Suppressor macrophage treated with lipopolysaccharide for 1 hour (primary cell): ENCODE measurements around the gene ZNF331.
"Not testable (repeated sequence)": the region's sequence is repeated elsewhere in the genome, so short reads cannot be mapped to it uniquely, and the experiment has no call there.

Experiments
- DNase-seq, 3 donors: peaks; one replicate each; pipeline ENCODE4 v3.0.0-alpha.2; 2020 to 2022

Gene ZNF331

DNA sequence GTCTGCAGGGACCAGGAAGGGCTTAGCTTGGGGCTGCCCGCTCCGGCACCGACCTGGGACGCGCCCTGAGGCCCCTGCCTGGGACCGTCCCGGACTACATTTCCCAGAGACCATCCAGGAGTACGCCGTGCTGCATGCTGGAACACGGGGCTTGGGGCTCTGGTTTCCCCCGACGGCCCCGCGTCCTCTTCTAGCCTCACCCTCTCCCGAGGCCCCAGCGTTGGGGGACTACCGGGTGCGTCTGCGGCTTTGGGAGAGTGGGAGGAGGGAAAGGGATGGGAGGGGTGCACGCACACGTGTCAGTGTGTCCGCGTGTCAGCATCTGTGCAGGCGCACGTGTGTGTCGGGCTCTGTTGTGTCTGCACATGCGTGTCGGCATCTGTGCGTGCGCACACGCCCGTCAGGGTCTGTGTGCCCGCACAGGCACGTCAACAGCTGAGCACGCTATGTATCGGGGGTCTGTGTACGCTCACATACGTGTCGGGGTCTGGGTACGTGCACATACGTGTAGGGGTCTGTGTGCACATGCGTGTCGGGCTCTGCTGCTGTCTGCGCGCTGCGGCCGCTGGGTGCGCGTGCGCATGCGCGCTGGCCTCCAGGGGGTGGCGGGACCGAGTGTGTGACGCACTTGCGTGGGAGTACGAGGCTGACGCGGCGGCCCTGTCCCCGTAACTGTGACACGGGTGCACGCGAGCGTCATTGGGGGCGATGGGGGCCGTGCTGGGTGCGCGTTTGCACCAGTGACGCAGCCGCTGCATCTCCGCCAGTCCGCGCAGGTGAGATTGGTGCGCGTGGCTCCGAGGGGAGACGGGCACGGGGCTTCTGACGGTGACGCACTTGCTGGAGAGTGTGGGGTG lies at the start of gene ZNF331:
ZNF331 (plus strand) TSS at position 625 of the 857 bp plus-strand sequence. CDS start 31,232 bp downstream, outside the sequence.
- peak; percentile 89 to 93 (median 92) for DNase-seq

DNA sequence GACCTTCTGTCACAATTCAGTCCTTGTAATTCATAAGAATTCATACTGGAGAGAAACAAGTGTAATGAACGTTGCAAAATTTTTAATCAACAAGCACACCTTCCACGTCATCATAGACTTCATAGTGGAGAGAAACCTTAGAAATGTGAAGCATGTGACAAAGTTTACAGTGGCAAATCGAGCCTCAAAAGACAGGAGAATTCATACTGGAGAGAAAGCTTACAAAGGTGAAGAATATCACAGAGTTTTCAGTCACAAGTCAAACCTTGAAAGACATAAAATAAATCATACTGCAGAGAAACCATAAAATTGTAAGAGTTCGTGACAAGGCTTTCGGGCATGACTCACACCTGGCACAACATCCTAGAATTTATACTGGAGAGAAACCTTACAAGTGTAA lies 45.8 kb upstream of the ZNF331 start:
- DNase-seq, result no peak

DNA sequence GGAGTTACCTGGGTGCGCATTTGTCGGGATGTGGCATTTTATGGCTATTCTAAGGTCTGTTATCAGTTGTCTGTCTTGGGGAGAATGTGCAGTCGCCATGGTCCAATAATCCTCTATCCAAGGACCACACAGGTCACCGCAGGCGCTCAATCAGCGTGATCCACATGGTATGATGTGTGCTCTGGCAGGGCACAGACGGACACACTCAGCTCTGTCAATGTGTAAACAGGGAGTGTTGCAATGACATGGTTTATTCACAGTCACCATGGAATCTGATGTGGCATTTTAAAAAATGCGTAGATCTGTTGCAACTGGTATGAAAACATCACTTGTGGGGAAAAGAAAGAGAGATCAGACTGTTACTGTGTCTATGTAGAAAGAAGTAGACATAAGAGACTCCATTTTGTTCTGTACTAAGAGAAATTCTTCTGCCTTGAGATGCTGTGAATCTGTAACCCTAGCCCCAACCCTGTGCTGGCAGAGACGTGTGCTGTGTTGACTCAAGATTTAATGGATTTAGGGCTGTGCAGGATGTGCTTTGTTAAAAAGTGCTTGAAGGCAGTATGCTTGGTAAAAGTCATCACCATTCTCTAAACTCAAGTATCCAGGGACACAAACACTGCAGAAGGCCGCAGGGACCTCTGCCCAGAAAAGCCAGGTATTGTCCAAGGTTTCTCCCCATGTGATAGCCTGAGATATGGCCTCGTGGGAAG lies 40.5 kb upstream of the ZNF331 start:
- not testable (repeated sequence) for DNase-seq

DNA sequence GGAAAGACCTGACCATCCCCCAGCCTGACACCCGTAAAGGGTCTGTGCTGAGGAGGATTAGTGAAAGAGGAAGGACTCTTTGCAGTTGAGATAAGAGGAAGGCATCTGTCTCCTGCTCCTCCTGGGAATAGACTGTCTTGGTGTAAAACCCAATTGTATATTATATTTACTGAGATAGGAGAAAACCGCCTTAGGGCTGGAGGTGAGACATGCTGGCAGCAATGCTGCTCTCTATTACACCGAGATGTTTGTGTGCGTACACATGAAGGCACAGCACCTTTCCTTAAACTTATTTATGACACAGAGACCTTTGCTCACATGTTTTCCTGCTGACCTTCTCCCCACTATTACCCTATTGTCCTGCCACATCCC lies 39.9 kb upstream of the ZNF331 start:
- DNase-seq, result not testable (repeated sequence)

DNA sequence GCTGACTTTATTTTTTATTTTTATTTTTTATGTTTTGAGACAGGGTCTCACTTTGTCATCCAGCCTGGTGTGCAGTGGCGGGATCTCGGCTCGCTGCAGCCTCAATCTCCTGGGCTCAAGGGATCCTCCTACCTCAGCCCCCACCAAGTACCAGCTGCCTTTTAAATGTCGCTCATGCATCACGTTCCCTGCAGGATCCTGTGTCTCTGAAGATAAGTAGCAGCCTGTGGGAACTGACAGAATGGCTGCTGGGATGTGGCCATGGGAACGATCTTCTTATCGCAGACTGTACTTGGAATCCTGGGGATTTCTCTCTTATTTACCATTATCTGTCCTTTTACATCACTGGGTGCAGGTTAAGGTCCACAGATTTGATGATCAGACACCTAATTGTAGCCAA lies 34.8 kb upstream of the ZNF331 start:
- not testable (repeated sequence) for DNase-seq

DNA sequence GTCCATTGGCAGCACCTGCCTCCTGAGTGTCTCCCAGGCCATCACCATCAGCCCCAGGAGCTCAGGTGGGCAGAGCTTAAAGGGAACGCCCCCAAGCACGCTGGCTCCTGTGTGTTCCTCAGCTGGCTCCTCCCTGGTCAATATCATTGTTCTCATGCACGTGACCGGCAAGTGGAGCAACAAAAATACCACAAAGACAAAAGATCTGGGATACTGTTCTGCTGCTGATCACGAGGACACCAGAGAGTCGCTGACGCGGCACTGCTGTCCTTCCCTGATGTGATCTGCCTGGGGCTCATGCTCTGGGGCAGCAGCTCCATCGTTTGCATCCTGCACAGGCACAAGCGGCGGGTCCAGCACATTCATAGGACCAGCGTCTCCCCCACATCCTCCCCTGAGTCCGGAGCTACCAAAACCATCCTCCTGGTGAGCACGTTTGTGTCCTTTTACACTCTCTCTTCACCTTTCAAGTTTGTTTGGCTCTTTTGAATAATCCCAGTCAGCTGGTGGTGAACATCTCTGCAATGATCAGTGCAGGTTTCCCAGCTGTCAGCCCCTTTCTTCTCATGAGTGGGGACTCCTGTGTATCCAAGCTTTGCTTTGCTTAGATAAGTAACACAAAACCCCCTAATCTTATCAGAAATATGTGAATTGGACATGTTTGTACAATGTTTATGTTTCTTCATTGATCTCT lies 34.1 kb upstream of the ZNF331 start:
- peak in 1 of 3 donors; percentile 4 for DNase-seq

DNA sequence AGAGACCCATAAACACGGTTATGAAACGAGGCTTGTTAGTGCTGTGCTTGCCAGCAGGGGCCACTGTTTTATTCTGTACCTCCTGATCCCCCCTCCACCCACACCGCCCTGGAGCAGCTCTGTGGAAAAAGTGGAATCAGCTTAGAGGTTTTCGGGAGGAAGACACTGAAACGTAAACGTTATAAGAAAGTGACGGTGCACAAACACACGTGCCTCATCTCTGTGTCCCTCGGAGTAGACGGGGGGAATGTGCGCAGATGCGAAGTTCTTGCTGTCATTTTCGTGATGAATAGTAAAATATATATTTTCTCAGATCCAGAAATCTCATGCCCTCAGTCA lies 33.6 kb upstream of the ZNF331 start:
- DNase-seq, result not testable (repeated sequence)

DNA sequence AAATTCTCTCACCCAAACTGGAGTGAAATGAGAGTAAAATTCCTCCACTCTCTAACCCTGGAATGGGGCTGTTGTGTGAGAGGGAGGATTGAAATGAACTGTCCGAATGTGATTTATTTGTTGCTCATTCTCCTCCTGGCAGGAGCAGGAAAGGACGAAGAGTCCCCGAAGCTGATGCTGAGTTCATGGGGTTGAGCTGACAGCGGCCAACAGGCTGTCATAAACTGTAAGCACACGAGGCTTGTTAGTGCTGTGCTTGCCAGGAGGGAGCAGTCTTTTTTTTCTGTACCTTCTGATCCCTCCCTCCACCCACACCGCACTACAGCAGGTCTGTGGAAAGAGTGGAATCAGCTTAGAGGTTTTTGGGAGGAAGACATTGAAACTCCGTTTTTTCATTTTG lies 33.1 kb upstream of the ZNF331 start:
- no peak for DNase-seq

DNA sequence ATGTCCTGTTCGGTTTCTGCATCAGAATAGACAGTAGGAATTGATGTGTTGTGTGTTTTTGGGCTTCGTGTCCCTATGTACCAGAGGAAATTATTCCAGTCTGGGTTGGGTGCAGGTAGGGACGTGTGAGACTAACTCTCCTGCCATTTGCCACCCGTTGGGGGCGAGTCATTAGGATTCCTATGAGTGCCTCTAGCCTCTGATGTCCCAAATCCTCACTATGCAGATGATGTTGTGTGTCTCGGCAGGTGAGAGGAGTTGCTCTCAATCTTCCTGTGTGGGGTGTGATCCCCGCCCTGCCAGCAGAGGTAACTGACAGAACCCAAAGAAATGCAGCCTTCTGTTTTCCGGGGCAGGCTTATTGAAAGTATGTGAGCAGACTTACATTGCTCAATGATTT lies 31.2 kb upstream of the ZNF331 start:
- no peak for DNase-seq

DNA sequence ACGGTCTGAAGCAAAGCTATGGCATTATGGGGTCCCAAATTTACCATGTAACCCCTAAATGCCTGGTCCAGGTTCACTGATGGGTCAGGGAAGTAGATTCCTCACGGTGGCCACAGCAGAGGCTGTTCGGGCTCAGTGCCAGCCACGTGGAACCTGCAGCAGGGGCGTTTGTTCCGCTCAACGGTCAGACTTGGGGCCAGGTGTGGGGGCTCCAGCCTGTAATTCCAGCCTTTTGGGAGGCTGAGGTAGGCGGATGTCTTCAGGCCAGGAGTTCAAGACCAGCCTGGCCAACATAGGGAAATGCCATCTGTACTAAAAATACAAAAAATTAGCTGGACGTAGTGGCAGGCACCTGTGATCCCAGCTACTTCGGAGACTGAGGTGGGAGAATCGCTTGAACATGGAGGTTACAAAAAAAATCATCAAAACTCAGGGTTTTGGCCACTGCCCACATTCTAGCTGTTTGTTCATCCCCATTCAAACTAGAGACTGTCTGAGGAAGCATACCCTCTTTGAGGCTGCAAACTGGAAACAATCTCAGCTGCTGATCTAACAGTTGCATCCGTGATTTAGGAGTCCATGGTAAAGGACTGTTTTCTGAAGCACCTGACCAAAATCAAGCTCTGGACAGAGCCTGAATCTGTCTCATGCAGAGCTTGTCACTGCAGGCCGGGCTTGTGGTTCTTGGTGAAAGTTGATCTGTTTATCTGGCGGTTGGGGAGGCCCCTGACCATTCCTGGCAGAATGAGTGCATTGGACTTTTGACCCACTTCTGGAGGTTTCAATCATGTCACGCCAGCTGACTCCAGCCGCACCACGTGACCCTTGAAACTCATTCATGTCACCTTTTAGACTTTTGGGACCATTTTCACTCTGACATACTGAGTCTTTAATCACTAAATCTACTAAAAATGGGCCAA lies 30.2 kb upstream of the ZNF331 start:
- no peak for DNase-seq

DNA sequence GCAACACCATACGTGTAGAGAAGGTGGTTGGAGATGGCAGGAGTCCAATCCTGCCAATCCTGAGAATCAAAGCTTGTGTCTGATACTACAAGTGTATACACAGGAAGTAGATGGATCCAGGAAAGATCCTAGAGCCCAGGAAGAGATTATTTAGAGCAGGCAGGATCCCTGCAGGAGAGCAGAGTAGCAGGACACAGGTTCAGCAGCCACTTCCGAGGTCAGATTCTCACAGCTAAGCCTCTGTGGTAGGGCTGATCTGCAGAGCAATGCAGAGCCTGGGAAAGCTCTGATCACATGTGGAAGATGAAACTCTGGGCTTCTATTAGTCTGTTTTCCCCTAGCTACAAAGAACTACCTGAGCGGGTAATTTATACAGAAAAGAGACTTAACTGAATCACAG lies 28.5 kb upstream of the ZNF331 start:
- no peak for DNase-seq

DNA sequence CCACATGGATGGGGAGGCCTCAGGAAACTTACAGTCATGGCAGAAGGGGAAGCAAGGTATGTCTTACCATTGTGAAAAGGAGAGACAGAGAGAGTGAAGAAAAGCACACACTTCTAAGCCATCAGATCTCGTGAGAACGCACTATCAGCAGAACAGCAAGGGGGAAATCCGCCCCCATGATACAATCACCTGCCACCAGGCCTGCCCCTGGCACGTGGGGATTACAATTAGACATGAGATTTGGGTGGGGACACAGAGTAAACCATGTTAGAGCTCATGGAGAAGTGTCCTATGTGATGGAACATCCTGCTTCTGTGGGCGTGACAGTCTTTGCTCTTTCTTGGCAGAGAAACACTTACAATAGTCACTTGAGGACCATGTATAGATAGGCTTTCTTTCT lies 28.1 kb upstream of the ZNF331 start:
- no peak for DNase-seq

DNA sequence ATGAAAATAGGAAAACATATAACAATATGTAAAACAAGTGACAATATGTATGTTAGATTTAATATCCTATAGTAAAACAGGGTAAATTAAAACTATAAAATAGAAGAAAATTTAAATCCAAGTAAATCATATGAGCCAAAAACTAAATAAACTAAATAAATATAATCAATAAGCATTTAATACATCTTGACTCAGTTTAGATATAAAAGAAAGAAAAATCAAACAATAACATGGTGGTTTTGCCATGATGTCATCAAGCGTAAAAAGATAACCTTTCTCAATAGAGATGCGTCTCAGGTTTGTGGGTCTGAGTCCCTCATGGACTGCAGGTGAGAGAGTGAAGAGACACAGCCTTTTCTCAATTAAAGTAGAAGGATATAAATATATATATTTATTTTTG lies 26.6 kb upstream of the ZNF331 start:
- DNase-seq, result no peak

DNA sequence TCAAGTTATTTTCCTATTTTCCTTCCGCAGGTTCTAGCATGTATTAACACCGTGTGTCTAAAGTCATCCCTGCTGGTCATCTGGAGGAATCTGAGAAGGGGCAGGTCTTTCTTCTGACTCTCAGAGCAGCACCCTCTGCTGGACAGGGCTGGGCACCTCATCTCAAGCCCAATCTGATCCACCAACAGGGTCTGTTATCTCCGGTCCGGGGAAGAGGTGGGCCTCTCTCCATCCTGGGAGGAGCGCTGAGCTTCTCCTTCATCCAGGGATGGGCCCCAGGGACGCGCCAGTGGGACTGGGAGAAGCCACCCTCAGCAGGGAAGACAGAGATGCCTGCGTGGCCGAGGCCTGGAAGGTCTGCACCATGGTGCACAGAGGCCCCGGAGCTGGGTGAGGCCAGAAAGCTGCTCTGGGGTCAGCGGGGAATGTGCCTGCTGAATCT lies 26.0 kb upstream of the ZNF331 start:
- peak; percentile 63 to 79 (median 77) for DNase-seq

DNA sequence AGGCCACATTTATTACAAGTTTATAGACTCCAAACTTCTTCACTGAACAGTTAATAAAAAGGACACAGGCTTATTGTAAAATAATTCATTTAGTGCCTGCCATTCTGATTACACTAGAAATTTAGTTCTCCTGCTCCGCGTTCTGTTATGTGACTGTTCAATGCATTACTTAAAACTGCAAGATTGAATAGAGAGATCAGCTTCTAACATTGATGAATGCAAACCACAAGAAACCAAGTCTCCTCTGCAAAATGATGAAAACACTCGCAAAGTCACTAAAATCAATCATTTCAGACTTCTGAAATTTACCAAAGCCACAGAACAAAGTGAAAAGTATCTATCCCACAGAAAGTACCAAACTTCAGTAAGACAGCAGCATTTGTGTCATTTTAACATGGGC lies 22.9 kb upstream of the ZNF331 start:
- DNase-seq, result not testable (repeated sequence)

DNA sequence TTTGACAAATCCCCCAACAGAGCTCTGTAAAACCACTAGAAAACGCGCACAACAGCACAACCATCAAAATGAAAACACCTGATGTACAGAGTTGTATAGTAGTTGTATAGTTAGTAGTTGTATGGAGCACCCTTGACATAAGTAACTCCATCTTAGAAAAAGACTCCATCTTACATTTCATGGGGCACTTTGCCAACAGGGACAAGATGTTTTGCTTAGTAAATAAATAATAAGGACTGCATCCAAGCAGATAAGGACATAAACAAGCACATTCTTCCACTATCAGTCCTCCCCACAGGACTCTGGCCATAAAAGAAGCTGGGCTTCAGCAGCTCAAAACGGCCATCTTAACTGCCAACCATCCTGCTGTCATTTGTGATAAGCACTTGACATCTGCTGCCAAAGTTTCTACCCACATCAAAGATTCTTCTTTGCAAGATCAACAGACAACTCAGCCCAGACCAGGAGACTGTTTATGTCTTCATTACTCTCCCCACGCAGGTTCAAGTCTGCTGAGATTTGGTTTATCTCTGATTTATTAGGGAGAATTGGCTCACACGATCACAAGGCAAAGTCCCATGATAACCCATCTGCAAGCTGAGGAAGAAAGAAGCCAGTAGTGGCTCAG lies 20.7 kb upstream of the ZNF331 start:
- DNase-seq, result no peak

DNA sequence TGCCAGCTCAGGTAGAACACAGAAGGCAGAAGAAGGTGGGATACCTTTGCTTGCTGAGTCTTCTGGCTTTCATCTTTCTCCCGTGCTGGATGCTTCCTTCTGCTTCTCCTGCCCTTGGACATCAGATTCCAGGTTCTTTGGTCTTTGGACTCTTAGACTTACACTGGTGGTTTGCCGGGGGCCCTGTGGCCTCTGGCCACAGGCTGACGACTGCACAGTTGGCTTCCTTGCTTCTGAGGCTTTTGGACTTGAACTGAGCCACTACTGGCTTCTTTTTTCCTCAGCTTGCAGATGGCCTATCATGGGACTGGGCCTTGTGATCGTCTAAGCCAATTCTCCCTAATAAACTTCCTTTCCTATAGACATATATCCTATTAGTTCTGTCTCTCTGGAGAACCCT lies 19.8 kb upstream of the ZNF331 start:
- no peak for DNase-seq

DNA sequence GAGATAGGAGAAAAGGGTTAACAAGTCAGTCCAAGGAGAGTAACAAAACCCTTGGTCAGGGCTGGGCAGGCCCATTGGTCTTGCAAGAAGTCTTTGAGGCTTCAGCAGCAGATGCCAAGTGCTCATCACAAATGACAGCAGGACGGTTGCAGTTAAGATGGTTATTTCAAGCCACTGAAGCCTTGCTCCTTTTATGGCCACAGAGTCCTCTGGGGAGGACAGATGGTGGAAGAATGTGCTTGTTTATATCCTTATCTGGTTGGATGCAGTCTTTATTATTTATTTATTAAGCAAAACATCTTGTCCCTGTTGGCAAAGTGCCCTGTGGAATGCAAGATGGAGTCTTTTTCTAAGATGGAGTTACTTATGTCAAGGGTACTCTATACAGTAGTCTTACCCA lies 19.2 kb upstream of the ZNF331 start:
- no peak for DNase-seq

DNA sequence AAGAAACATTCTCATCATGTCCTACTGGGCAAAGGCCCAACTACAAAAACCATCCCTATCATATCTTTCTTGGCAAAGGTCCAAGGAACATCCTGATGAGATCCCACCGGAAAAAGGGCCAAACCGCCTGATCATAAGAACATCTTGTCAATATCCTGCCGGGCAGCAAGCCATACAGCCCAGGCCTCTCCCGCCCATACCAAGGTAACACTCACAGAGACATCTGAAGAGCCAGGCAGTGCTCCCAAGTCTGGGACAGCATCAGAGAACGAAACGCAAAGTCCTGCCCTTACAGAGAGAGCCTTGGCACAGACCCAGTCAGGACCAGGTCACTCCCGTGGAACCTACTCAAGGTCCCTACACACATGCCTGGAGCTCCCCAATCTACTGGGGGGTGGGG lies 18.5 kb upstream of the ZNF331 start:
- no peak for DNase-seq

DNA sequence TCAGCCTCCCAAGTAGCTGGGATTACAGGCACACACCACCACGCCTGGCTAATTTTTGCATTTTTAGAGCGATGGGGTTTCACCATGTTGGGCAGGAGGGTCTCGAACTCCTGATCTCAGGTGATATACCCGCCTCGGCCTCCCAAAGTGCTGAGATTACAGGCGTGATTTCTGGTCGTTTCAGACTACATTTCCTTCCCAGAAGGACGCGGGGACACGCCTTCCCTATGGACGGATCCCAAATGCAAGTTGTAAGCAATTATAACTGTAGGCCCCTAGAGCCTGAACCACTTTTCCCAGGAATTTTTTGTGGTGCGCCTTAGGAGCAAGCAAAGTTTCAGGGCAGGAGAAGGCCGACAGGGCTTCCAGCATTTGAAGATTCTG lies 17.8 kb upstream of the ZNF331 start:
- no peak for DNase-seq

DNA sequence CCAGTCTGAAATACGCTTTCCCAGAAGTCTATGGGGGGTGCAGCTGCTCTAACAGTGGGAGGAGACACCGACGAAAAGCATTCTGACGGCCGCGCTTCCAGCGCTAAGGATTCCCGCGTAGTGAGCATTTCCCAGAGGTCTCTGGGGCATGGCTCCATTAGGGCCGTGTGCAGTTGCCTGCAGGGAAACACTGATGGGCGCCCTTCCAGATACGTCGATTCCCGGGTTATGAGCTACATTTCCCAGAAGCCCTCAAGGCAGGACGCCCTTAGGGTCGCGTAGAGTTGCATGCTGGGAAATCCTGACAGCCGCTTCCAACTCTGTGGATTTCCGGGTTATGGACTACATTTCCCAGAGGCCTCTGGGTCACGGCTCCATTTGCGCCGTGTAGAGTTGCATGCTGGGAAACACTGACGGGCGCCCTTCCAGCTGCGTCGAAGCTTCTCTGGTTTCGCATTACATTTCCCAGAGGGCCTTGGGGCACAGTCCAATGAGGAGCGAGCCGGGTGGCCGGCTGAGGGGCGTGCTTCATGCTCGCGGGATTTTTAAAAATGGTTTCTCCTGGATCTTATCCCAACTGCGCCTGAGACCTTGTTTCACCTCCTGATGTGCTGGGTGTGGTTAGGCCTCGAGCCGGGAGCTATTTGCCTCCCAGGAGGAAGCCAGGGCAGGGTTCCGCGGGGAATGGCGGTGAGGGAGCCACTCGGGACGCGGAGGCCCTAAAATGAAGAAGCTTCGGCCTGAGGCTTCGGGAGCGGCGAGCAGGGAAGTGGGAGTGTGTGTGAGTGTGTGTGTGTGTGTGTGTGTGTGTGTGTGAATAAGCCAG lies 17.2 kb upstream of the ZNF331 start:
- peak; percentile 95 to 96 (median 96) for DNase-seq
